ENCODE data around the gene ARPIN. TPM values are rescaled to one million over a fixed set of nuclear protein-coding genes. Genes with fewer than 3 reads are reported as not detected.
A peak's percentile ranks its signal among the peaks of the same experiment; 100 is the strongest.

ARPIN gene
- total and polyA plus RNA-seq, 7 donors: 3.5 to 10.3 (median 8.9) TPM

GRCh38 chr15:89898614-89899294 lies 14.0 kb downstream of the ARPIN start:
- Histone ChIP-seq H3K9me3 (no peaks in the 10 kb centered on the region), H3K27ac (no peak overlapping the region), H3K36me3 (ENCODE audit: insufficient read depth in 1 of 2, low read depth in 1 of 2) (peaks cover 0 to 38% of the 10 kb centered on the region in 2 donors), H3K4me1 (peaks cover 4% of the 10 kb centered on the region), H3K27me3 (ENCODE audit: insufficient read depth in 3 of 3, low read length in 2 of 3) (no peaks in the 10 kb centered on the region), H3K4me3 (no peak overlapping the region)
- intact Hi-C loops (cut with DNase I): loop anchor here in 1 of 2 donors (5.0 kb wide), 2 partner anchors 189 to 329 kb away; no protein-coding TSS in a partner anchor
- 80 to 83% (median 82%) methylated on average over 7 of the region's 7 CpGs for WGBS, 3 donors
- peak; percentile 53 for TF ChIP-seq CTCF (IDR thresholded peaks at IDR 0.05)
- ATAC-seq: peak; percentile 36 to 72 (median 64)
- peak in 1 of 2 donors; percentile 30 for DNase-seq

- TF ChIP-seq CTCF (IDR thresholded peaks at IDR 0.05): no peak
- no peaks in the 10 kb centered on the region for H3K9me3 ChIP-seq
- WGBS, 3 donors: 57 to 71% (median 70%) methylated on average over 2 of the region's 2 CpGs
- DNase-seq (no peak), ATAC-seq (no peak)
- H3K4me3 ChIP-seq: no peak overlapping the region
- H3K36me3 ChIP-seq (ENCODE audit: insufficient read depth in 1 of 2, low read depth in 1 of 2): peaks cover 0 to 32% of the 10 kb centered on the region in 2 donors
- H3K4me1 ChIP-seq: peaks cover 4% of the 10 kb centered on the region
- H3K27me3 ChIP-seq (ENCODE audit: insufficient read depth in 3 of 3, low read length in 2 of 3): no peaks in the 10 kb centered on the region
- no peak overlapping the region for H3K27ac ChIP-seq
- intact Hi-C loops (cut with DNase I): loop anchor here in 1 of 2 donors (5.0 kb wide), 2 partner anchors 189 to 329 kb away; no protein-coding TSS in a partner anchor
Measured at GRCh38 chr15:89898146-89898545, 14.6 kb downstream of the ARPIN start.

DNA sequence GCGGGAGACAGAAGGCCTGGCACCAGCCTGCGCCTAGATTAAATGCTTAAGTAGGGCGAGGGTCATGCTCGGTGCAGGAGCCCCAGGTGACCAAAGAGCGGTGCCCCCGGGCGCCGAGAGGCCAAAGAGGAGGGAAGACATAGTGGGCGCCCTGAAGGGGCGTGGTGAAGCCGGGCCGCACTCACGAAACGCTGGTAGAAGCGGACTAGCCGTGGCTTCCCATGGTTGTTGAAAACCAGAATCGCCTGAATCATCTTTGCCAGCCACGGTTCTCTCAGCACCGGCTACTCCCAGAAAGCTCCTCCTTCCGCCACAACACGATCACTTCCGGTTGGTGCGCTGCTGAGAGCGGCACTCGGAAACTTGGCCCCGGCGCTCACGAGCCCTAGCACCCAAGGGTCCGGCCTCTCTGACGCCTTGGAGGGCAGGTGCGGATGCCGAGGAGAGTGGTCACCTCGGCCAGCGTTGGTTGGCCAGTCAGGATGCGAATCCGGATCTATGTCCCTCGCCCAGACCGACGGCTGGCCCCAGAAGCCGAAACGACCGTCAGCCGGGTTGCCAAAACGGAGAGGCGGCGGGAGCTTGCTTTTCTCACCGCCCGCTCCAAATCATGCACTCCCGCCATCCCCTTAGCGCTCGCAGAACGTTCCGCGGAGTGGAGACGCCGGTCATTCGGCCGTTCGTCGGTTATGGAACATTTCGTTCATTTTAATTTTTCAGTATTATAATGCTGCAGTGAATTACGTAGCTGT lies 18.9 kb downstream of the ARPIN start, which contains the start of gene AP3S2:
Gene AP3S2, minus strand, starts transcription at position 299 of the 752 bp plus-strand sequence. Its CDS starts 45 bp downstream, at position 254.
- ATAC-seq: peak; percentile 96 to 98 (median 98)
- TF ChIP-seq CTCF (IDR thresholded peaks at IDR 0.05): no peak
- intact Hi-C loops (cut with DNase I): loop anchor here in 1 of 2 donors (5.0 kb wide), 1 partner anchor 183 kb away; no protein-coding TSS in a partner anchor
- Histone ChIP-seq H3K4me1 (peaks cover 14% of the 10 kb centered on the region), H3K27ac (peak within 1 kb of the TSS; percentile 88), H3K36me3 (ENCODE audit: insufficient read depth in 1 of 2, low read depth in 1 of 2) (peaks cover 1 to 2% of the 10 kb centered on the region in 2 donors), H3K4me3 (peak within 1 kb of the TSS; percentile 89), H3K27me3 (ENCODE audit: insufficient read depth in 3 of 3, low read length in 2 of 3) (no peaks in the 10 kb centered on the region), H3K9me3 (no peaks in the 10 kb centered on the region)
- DNase-seq: peak; percentile 91 to 95
- 0% methylated on average over 62 of the region's 62 CpGs for WGBS, 3 donors

DNA sequence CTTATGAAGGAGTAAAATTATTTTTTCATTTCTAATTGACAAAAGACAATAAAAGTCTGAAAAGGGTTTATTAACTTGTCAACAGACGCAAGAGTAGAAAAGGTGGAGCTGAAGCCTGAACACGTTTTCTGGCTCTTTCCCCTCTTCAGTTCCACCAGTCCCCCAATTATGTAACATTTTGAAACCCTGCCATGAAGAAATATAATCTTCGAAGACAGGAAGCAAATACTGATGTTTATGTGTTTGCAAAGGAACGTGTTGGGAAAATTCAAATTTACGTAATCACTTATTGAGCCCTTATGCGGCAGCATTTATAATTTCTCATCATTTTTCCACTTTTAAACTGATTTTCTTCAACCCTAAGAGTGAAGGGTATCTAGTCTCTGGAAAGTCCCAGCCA lies 19.7 kb downstream of the ARPIN start:
- TF ChIP-seq CTCF (IDR thresholded peaks at IDR 0.05): no peak
- Histone ChIP-seq H3K27ac (peak overlapping the region; percentile 88), H3K9me3 (no peaks in the 10 kb centered on the region), H3K27me3 (ENCODE audit: insufficient read depth in 3 of 3, low read length in 2 of 3) (no peaks in the 10 kb centered on the region), H3K4me1 (peaks cover 14% of the 10 kb centered on the region), H3K4me3 (peak overlapping the region; percentile 89), H3K36me3 (ENCODE audit: insufficient read depth in 1 of 2, low read depth in 1 of 2) (peaks cover 9 to 10% of the 10 kb centered on the region in 2 donors)
- intact Hi-C loops (cut with DNase I): loop anchor here in 1 of 2 donors (5.0 kb wide), 1 partner anchor 184 kb away; no protein-coding TSS in a partner anchor
- ATAC-seq (peak in 1 of 4 donors; percentile 18), DNase-seq (no peak)
- WGBS, 3 donors: 7 to 15% (median 9%) methylated on average over 6 of the region's 6 CpGs
